ENCODE measurements around the gene IL26. TPM values are rescaled to one million over a fixed set of nuclear protein-coding genes. Genes with fewer than 3 reads are reported as not detected.

IL26 gene
- total and polyA plus RNA-seq, 7 donors = not detected

- no peak overlapping the region for H3K4me3 ChIP-seq
- DNase-seq = no peak
- no peaks in the 10 kb centered on the region for H3K36me3 ChIP-seq (ENCODE audit: insufficient read depth in 1 of 2, low read depth in 1 of 2)
- no peaks in the 10 kb centered on the region for H3K4me1 ChIP-seq
- no peaks in the 10 kb centered on the region for H3K9me3 ChIP-seq
- ATAC-seq = no peak
- no peak overlapping the region for H3K27ac ChIP-seq
- WGBS, 3 donors = 57 to 78% (median 66%) methylated on average over 4 of the region's 4 CpGs
- TF ChIP-seq CTCF (IDR thresholded peaks at IDR 0.05) = no peak
- intact Hi-C loops (cut with DNase I) = loop anchor here (2.0 to 5.0 kb wide), 3 partner anchors 40 to 120 kb away; no protein-coding TSS in a partner anchor
- no peaks in the 10 kb centered on the region for H3K27me3 ChIP-seq (ENCODE audit: insufficient read depth in 3 of 3, low read length in 2 of 3)
These were observed 68.2 kb downstream of the IL26 start for GRCh38 chr12:68157380-68157779.

- no peak overlapping the region for H3K4me3 ChIP-seq
- no peaks in the 10 kb centered on the region for H3K4me1 ChIP-seq
- intact Hi-C loops (cut with DNase I) = loop anchor here (2.0 to 5.0 kb wide), 3 partner anchors 39 to 119 kb away; no protein-coding TSS in a partner anchor
- no peaks in the 10 kb centered on the region for H3K9me3 ChIP-seq
- no peaks in the 10 kb centered on the region for H3K36me3 ChIP-seq (ENCODE audit: insufficient read depth in 1 of 2, low read depth in 1 of 2)
- 70 to 79% (median 70%) methylated on average over 1 of the region's 1 CpG for WGBS, 3 donors
- TF ChIP-seq CTCF (IDR thresholded peaks at IDR 0.05) = no peak
- H3K27me3 ChIP-seq (ENCODE audit: insufficient read depth in 3 of 3, low read length in 2 of 3) = no peaks in the 10 kb centered on the region
- no peak for DNase-seq
- H3K27ac ChIP-seq = no peak overlapping the region
- ATAC-seq = no peak
These were observed 69.0 kb downstream of the IL26 start for GRCh38 chr12:68156636-68157035.

- no peaks in the 10 kb centered on the region for H3K27me3 ChIP-seq (ENCODE audit: insufficient read depth in 3 of 3, low read length in 2 of 3)
- intact Hi-C loops (cut with DNase I) = loop anchor here (5.0 kb wide), 2 partner anchors 37 to 117 kb away; no protein-coding TSS in a partner anchor
- TF ChIP-seq CTCF (IDR thresholded peaks at IDR 0.05) = no peak
- no peaks in the 10 kb centered on the region for H3K36me3 ChIP-seq (ENCODE audit: insufficient read depth in 1 of 2, low read depth in 1 of 2)
- DNase-seq (no peak), ATAC-seq (no peak)
- H3K4me1 ChIP-seq = no peaks in the 10 kb centered on the region
- H3K27ac ChIP-seq = no peak overlapping the region
- H3K4me3 ChIP-seq = no peak overlapping the region
- 14 to 32% (median 17%) methylated on average over 1 of the region's 1 CpG for WGBS, 3 donors
- H3K9me3 ChIP-seq = no peaks in the 10 kb centered on the region
These were observed 70.8 kb downstream of the IL26 start for GRCh38 chr12:68154779-68155178.

Other genes starting within 250 kb of the IL26 start
- gene IFNG-AS1, start 236.4 kb downstream of the IL26 start, total RNA-seq = under 1 TPM in 1 of 4 donors, not detected in 3; 0.21 TPM
- under 1 TPM in 1 of 3 donors, not detected in 2; 0.08 TPM for gene IFNG-AS1, start 236.4 kb downstream of the IL26 start, polyA plus RNA-seq
- gene IFNG, start 66.1 kb downstream of the IL26 start, total RNA-seq = not detected
- gene IFNG, start 66.1 kb downstream of the IL26 start, polyA plus RNA-seq = not detected
- not detected for gene IL22, start 27.8 kb upstream of the IL26 start, total RNA-seq
- not detected for gene IL22, start 27.8 kb upstream of the IL26 start, polyA plus RNA-seq
- gene MDM1, start 106.6 kb upstream of the IL26 start, total RNA-seq = 1 to 10 TPM; 1.7 to 3.5 (median 2.8) TPM
- gene MDM1, start 106.6 kb upstream of the IL26 start, polyA plus RNA-seq = 1 to 10 TPM; 3.6 to 9.8 (median 3.6) TPM